ENCODE measurements around the gene MS4A15.

MS4A15 gene

DNA sequence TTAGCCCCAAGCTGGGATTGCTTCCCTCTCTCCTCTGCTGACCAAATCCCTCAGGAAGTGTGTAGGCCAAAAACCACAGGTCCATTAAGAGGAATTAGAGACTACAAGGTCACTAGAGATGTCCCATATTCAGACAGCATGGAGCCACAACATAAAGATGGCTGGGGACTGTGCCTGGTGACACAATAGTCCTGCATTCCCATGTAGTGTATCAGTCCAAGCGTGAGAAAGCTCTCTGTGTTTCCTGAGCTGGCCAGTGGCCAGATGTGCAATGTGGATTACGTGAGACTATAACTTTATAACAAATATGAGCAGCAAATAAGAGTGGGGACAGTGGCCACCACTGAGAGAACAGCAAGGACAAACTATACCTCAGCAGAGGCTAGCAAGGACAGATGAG lies 20.9 kb downstream of the MS4A15 start:
- DNase-seq (ENCODE audit: low spot score), result peak; percentile 32

- no peak for DNase-seq (ENCODE audit: low spot score)
Measured at GRCh38 chr11:60780065-60780464, 23.4 kb downstream of the MS4A15 start.

- no peak for DNase-seq (ENCODE audit: low spot score)
Measured at GRCh38 chr11:60780774-60781173, 24.1 kb downstream of the MS4A15 start.

DNA sequence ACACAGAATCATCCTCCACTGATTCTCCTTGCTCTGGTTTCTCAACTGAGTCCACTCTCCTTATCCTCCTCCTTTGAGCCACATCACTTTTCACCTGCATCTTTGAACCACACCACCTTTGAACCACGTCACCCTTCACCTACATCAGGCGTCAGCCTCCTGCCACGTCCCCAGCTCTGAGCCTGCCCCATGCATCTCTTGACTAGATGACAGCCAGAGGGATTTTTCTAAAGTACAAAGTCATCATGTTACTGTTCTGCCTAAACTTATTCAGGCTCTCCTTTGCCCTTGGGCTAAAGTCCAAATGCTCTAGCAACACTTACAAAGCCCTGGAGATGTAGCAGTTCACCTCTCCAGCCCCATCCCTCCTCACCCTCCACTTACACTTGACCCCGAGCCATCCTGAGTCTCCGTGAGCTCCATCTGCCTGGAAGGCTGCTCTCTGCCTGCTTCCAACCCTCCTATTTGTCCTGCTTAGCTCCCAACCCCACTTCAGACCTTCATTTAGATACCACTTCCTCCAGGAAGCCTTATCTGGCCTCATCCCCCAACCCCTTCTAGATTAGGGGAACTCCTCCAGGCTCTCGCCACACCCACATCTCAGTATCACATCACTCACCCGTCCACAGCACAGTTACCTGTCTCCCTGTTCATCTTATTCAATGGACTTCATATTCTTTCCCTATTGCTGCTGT lies 24.8 kb downstream of the MS4A15 start:
- DNase-seq (ENCODE audit: low spot score), result no peak

- no peak for DNase-seq (ENCODE audit: low spot score)
Measured at GRCh38 chr11:60781981-60782316, 25.3 kb downstream of the MS4A15 start.

- DNase-seq (ENCODE audit: low spot score), result no peak
Measured at GRCh38 chr11:60782393-60783140, 25.9 kb downstream of the MS4A15 start.

- no peak for DNase-seq (ENCODE audit: low spot score)
Measured at GRCh38 chr11:60783141-60783484, 26.4 kb downstream of the MS4A15 start.

DNA sequence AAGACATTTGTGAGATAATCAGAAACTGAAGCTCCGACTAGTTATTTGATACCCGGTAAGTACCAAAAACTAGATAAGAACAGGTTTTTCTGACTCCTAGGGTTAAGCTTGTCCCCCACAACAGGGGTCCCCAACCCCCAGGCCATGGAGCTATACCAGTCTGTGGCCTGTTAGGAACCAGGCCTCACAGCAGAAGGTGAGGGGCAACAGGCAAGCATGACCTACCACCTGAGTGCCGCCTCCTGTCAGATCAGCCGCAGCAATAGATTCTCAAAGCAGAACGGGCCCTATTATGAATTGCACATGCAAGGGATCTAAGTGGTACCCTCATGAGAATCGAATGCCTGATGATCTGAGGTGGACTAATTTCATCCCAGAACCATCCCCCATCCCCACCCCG lies 27.2 kb downstream of the MS4A15 start:
- DNase-seq (ENCODE audit: low spot score), result no peak

- no peak for DNase-seq (ENCODE audit: low spot score)
Measured at GRCh38 chr11:60785136-60785535, 28.5 kb downstream of the MS4A15 start, which contains the start of gene MS4A10. MS4A10 (plus strand) TSS chr11:60785333; CDS start chr11:60790336, 5,003 bp downstream.

- no peak for DNase-seq (ENCODE audit: low spot score)
Measured at GRCh38 chr11:60785806-60786361, 29.2 kb downstream of the MS4A15 start.

- DNase-seq (ENCODE audit: low spot score), result no peak
Measured at GRCh38 chr11:60786811-60787567, 30.3 kb downstream of the MS4A15 start.

DNA sequence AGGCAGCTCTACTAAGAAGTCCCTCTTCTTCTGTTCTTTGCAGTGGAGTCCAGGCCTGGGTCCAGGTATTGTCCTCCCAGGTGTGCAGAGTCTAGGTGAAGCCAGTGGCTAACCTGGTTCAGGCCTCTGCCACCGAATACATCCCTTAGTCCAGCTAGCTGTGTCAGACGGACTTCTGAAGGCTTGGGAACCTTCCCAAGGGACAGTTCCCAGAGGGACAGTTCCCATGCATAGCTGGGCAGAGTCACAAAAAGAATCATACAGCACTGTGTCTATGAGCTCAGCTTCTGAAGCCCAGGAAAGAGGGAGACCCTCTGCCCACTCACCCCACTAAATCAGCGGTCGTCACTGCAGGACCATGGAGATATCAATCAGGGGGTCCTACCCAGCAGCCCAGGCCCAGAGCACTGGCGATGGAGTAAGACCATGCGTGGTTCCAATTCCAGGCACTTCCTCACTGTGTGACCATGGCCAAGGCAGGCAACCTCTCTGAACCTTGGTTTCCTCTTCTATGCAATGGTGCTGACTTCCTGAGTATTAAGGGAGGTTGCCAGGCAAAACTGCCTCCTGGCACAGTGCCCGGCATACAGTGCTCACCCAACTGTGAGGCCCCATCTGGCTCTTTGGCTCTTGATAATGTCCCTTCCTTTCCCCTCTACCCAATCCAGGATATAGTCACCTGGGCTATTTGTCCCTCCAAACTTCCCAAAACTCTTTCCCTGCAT lies 31.9 kb downstream of the MS4A15 start:
- DNase-seq (ENCODE audit: low spot score), result no peak

- no peak for DNase-seq (ENCODE audit: low spot score)
Measured at GRCh38 chr11:60790726-60791125, 34.1 kb downstream of the MS4A15 start.

DNA sequence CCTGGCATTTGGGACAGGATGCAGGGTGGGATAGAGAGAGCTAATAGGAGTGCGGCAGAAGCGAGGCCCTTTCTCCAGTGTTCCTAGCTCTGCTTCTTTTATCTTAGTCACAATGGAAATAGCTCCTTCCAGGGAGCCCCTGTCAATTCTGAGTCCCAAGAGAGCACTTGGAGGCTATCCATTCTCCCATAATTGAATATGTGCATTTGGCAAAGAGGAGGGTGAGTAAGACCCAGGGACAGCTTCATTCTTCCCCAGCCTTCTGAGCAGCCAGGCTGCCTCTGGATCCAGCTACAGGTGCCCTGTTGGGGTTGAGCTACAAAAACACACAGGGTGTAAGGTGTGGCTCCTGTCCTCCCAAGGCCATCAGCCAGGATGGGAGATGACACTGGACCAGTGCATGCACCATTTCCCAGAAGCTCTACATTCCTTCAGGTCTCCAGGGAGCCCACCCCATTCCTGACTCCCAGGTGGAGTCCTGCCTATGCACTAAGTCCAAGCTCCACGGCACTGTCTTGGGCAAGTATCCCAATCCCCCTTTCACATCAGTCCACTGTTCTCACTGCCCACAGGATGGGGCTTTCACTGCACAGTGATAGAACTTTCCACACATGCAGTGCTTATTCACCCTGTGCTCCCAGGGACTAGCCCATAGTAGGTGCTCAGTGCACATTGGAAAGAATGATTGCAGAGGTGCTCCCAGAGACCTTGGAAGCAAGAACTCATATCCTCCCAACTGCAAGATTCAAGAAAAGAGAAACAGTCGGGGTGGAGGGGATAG lies 34.7 kb downstream of the MS4A15 start:
- DNase-seq (ENCODE audit: low spot score), result no peak

- DNase-seq (ENCODE audit: low spot score), result no peak
Measured at GRCh38 chr11:60792521-60792920, 35.9 kb downstream of the MS4A15 start.

GRCh38 chr11:60795291-60795690 lies 38.6 kb downstream of the MS4A15 start:
- DNase-seq (ENCODE audit: low spot score), result no peak

- no peak for DNase-seq (ENCODE audit: low spot score)
Measured at GRCh38 chr11:60797846-60798630, 41.4 kb downstream of the MS4A15 start.

DNA sequence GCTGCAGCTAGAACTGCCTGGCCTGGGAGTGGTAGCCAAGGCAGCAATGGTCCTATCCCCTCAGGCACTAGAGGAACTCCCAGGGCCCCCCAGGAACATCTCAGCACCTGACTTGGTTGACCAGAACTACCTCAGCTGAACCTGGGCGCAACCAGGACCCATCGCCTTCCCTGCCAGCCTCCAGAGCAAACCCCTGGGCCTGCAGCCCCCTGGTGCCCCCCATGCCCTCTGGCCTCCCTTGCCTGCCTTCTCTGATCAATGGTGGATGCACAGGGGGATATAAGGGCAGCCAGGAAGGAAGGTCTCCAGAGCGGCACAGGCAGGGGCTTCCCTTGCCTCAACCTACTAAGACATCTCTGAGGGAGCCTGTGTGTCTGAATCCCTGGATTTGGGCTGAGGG lies 42.0 kb downstream of the MS4A15 start:
- no peak for DNase-seq (ENCODE audit: low spot score)

- no peak for DNase-seq (ENCODE audit: low spot score)
Measured at GRCh38 chr11:60801194-60801593, 44.5 kb downstream of the MS4A15 start.

- DNase-seq (ENCODE audit: low spot score), result no peak
Measured at GRCh38 chr11:60803273-60803936, 46.7 kb downstream of the MS4A15 start.
